Measurements from ENCODE around the gene CPNE1.

GRCh38 chr20:35681960-35682359 lies 17.3 kb upstream of the CPNE1 start:
- TF ChIP-seq CTCF (conservative IDR thresholded peaks at IDR 0.05; ENCODE audit: low read depth, low read length) (no peak), EZH2 (IDR thresholded peaks at IDR 0.05; ENCODE audit: low read length, unreplicated experiment) (no peak), EZH2phosphoT487 (IDR thresholded peaks at IDR 0.05; ENCODE audit: borderline replicate concordance, low read length) (no peak)
